GM18951 (cell line): Measurements from ENCODE around the gene GPR68.
"Not testable (repeated sequence)": the region's sequence is repeated elsewhere in the genome, so short reads cannot be mapped to it uniquely, and the experiment has no call there.

Experiments used
- POLR2A ChIP-seq: IDR thresholded peaks from 4 replicates; pipeline ENCODE4 v1.6.1; 2011; ENCODE audit warnings: mild to moderate bottlenecking; ENCODE audit not compliant: insufficient read length, insufficient read depth; ENCODE audit errors: extremely low read depth
- in situ Hi-C: fragments of 300-500 bp; cut with MboI; formaldehyde crosslinking; loops from one replicate; pipeline ENCODE4 v1.12.0; 2022; ENCODE audit warnings: low sequenced_read_pairs, mixed read lengths, inconsistent platforms; ENCODE audit not compliant: unreplicated experiment

Gene GPR68

DNA sequence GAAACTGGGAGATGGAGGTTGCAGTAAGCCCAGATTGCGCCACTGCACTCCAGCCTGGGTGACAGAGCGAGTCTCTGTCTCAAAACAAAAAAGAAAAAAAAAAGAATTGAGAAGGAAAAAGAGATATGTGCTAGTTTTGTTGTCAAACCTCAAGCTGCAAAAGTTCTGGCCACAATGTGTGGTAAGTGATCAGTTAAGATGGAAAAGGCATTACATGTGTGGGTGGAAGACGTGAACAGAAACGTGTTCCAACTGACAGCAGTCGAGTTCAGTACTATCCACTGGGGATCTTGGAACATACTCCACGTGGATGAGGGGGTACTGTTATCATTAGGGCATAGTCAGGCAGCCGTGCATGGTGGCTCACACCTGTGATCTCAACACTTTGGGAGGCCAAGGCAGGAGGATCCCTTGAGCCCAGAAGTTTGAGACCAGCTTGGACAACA, 17.3 kb downstream of the GPR68 start:
- in situ Hi-C loops = no loop called here
- TF ChIP-seq POLR2A = no peak

DNA sequence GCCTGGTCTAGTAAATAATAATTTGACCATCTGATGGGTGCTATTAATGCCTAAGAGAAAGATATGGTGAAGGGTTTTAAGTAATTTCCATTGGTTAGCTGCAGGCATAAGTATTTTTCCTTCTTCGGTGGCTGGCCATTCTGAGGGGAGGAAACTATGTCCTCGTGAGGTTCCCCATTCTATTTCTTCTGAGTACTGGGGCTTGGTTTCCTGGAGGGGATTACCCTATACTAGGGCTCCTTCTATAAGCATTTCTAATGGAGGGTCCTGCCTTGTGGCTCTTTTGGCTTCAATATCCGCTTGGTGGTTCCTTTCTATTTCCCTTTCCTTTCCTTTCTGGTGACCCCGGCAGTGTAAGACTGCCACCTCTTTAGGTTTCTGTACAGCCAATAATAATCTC, 18.1 kb downstream of the GPR68 start:
- in situ Hi-C loops = not testable (repeated sequence)

DNA sequence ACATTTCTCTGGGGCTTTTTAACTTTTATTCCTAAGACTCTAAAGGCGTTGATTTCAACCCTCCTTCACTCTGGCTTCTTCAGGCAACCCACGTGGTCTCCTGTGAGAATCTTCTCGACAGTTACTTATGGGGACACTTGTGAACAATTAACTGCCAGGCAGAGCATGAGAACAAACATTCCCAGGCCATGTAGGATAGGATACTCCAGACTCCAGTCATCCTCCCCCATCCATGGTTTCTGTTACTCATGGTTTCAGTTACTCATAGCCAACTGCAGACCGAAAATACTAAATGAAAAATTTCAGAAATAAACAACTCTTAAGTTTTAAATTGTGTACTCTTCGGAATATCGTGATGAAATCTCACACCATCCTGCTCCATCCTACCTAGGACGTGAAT, 19.5 kb downstream of the GPR68 start:
- in situ Hi-C loops = no loop called here
- TF ChIP-seq POLR2A = no peak

DNA sequence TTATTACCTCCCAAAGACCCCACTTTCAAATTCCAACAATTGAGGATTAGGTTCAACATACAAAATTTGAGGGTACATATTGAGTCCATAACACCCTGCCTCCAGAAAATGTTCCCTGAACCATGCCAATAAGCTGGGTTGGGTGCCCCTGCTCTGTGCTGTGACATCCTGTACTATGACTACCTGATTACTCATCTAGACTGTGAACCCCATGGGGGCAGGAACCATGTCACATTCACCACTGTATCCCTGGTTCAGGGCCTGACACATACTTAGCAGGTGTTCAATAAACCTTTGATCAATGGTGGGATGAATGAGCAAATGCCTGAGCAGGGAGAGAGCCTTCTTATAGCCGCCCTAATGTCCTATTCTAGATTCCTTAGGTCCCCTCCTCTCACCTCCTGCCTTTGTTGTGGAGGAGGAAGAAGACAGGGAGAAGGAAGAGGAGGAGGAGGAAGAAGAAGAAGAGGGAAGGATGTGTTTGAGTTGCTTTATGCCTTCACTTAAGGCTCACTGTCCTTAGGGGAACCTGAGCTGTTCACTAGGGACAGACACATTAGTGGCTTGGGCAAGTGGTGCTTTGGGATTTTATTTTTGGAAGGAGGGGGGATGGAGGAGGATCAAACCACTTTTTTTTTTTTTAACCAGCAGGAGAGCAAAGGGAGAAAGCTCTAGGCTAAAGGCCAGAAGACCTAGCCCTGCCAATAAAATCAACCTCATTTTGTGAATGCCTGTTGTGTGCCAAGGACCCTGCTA, 21.3 kb downstream of the GPR68 start:
- TF ChIP-seq POLR2A = no peak
- in situ Hi-C loops = no loop called here

DNA sequence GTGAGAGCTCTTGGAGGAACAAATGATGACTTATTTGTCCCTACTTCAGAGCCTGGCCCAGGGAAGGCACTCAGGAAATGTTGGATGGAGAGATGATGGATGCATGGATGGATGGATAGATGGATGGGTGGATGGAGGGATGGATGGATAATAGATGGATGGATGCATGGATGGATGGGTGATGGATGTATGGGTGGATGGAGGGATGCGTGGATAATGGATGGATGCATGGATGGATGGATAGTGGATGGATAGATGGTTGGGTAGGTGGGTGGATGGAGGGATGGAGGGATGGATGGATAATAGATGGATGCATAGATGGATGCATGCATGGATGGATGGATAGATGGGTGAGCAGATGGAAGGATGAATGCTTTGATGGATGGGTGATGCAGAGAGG, 23.2 kb downstream of the GPR68 start:
- no peak for TF ChIP-seq POLR2A
- in situ Hi-C loops = no loop called here

DNA sequence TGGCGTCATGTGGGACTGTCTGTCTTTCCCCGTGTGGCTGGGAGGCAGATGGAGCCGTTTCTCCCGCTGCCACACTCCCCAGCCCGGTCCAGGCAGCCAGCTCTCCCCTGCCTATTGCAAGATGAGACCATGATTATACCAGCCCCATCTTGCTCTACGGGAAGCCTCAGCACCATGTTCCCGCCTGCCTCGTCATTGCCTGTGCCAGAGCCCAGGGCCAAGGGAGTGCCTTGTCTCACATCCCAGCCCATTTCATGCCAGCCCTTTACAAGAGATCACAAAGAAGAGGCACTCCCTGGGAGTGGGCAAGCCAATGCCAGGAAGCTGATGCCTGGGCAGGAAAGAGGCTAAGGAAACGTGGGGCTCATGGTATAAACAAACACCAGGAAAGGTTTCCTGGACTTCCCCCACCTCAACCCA, 23.9 kb downstream of the GPR68 start:
- no peak for TF ChIP-seq POLR2A
- in situ Hi-C loops = no loop called here

DNA sequence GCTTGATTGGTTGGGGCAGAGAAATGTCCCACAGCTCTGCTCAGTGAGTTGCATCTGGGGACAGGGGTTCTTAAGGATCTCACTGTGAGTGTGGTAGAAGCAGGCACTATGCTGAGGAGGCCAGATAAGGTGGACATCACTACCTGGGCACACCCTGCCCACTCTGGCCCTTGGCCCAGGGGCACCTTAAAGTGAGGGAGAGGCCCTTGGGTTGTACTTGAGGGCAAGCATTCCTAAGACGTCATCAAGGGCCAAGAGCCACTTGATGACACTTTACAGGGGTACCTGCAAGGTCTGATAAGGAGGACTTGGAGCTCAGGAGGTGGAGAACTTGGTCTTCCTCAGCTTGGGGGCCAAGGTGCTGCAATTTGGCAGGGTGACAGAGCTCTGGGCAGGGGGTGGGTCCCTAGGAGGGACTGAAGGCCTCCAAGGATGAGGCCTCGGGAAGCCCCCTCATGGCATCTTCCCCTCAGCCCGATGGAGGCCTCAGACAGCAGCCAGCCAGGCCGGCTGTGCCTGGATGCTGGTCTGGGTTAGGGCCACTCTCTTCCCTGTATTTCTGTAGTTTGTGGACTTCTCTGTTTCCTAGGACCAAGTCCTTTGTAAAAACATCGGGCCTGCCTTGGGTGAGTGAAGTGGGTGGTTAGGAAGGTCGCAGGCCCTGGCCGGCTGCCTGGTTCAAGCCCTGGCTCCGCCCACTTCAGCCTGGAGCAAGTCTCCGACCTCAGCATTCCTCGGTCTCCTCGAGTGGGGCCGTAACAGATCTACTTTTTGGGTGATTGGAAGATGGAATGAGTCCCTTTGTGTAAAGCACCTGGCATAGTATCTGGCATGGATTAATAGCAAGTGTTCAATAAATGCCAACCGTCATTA, 24.8 kb downstream of the GPR68 start:
- in situ Hi-C loops = no loop called here
- no peak for TF ChIP-seq POLR2A

DNA sequence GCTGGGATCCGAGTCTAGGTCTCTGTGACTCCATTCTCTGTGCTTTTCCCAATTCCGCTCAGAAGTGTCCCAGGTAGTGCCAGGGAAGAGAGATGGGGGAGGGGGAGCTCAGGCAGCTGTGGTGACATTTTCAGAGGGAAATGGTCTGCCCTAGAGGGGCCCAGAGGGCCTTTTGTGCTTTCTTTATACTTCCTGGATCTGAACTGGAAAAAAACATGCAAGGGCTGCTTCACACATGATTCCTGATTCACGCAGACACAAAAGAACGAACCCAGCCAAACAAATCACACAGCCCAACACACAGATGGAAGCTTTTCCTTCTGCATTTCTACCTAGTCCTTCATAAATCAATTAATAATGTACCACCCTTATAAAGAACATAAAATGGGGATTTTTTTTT, 26.5 kb downstream of the GPR68 start:
- TF ChIP-seq POLR2A = no peak
- in situ Hi-C loops = no loop called here

DNA sequence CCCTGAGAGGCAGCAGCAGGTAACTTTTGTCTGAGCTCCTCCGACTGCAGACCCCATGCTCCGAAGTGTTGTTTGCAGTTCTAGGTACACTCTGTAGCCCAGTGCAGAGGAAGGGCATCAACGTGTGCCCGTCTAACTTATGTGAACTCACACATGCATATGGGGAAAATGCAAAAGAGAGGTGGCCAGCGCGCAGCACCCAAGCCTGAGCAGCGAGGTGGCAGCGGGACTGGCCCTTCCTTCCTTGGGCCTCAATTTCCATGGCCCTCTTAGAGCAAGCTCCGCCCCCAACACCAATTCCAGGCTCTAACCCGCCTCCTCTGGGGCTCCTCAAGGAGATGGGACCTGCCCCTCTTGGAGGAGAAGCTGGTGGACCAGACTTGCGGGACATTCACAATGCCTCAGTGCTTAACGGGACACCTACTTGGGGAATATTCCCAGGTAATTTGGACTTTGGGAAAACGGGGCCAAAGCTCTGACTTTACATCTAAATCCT, 27.7 kb downstream of the GPR68 start:
- in situ Hi-C loops = no loop called here
- TF ChIP-seq POLR2A = no peak

DNA sequence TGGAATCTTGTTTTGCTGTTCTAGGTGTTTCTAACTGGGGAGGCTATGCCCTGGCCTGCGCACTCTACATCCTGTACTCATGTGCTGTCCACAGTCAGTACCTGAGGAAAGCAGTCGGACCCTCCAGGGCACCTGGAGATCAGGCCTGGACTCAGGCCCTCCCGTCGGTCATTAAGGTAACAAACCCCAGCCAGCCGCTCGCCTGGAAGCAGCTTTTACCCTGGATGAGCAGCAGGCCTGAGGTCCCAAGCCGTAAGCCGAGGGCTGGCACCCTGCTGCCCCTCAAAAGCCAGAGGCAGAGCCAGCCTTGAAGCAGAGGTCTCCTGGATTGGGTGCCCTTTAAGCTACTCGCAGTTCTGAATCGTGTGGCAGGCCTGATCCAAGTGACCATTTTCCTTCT, 29.1 kb downstream of the GPR68 start:
- in situ Hi-C loops = no loop called here
- no peak for TF ChIP-seq POLR2A

DNA sequence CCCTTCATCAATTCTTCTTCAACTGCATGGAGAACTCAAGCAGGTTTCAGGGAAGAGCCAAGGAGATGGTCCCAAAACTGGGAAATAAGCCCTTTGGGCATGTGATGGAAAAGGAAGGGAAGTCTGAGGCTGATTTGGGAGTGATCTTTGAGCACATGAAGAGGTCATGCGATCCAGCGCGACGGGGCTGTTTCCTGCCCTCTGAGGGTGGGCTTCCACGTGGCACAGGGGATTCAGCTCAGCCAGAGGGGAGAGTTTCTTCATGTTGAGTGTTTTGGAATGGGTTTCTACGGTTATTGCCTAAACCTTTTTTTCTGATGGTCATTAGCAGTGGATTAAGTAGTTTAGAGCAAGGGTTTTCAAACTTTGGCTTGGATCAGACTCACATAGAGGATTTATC, 30.2 kb downstream of the GPR68 start:
- in situ Hi-C loops = no loop called here
- TF ChIP-seq POLR2A = no peak

DNA sequence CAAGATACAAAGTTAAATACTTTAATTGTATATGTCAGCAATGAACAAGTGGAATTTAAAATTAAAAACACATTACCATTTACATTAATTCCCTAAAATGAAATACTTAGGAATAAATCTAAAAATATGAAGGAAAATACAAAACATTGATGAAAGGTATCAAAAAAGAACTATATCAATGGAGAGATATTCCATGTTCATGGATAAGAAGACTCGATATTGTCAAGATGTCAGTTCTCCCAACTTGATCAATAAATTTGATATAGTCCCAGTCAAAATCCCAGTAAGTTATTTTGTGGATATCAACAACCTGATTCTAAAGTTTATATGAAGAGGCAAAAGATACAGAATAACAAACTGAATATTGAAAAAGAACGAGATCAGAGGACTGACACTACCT, 33.5 kb downstream of the GPR68 start:
- TF ChIP-seq POLR2A = no peak
- in situ Hi-C loops = no loop called here

DNA sequence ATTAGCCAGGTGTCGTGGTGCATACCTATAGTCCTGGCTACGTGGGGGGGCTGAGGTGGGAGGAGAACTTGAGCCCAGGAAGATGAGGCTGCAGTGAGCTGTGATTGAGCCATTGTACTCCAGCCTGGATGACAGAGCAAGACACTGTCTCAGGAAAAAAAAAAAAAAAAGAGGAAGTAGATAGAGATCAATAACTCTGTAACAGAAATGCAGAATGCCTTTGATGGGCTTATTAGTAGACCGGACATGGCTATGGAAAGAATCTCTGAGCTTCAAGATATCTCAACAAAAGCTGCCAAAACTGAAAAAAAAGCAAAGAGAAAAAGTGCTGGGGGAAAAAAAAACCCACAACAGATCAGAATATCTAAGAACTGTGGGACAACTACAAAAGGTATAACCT, 37.5 kb downstream of the GPR68 start:
- in situ Hi-C loops = no loop called here
- no peak for TF ChIP-seq POLR2A

DNA sequence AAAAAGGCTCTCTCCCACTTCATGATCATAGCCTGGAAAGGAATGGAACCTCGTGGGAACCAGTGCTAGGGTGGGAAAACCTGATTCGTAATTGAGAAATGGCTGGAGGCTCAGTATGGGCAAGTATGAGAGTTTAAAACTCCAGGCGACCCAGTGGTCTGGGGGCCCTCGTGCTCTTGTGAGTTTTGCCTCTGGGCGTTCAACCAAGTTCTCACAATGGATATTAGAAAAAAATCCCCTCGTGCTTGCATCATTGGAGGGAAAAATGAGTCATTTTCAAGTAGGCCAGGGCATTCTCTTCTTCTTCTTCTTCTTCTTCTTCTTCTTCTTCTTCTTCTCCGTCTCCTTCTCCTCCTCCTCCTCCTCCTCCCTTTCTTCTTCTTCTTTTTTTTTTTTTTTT, 39.0 kb downstream of the GPR68 start:
- in situ Hi-C loops = no loop called here
- no peak for TF ChIP-seq POLR2A
